Activated CD4-positive, alpha-beta memory T cell treated with anti-CD3 and anti-CD28 coated beads, Interleukin-2, amount 10 ng/mL, durations not matched to agents 7 days and 5 days (primary cell): ENCODE measurements around the gene KLK3. TPM values are rescaled to one million over a fixed set of nuclear protein-coding genes. Genes with fewer than 3 reads are reported as not detected.
"Not testable (repeated sequence)": the region's sequence is repeated elsewhere in the genome, so short reads cannot be mapped to it uniquely, and the experiment has no call there.

Experiments used
- CTCF ChIA-PET: fragments of 350-600 bp; sonication (Branson Sonifier 250); formaldehyde crosslinking; loops from one replicate; lab custom pipeline; 2021; ENCODE audit warnings: antibody characterized with exemption, inconsistent platforms; lab: Charles Lee
- POLR2A ChIA-PET: fragments of 350-600 bp; sonication (Branson Sonifier 250); formaldehyde crosslinking; loops from one replicate; lab custom pipeline; 2021; ENCODE audit warnings: antibody characterized with exemption; lab: Charles Lee
- DNase-seq: peaks from one replicate; pipeline ENCODE4 v3.0.0-alpha.2; 2020
- H3K27ac Mint-ChIP-seq: one replicate; pipeline ENCODE4 v1.8.0; 2021; ENCODE audit warnings: mild to moderate bottlenecking, mixed read lengths
- H3K27me3 Mint-ChIP-seq: one replicate; pipeline ENCODE4 v1.8.0; 2021; ENCODE audit warnings: mixed read lengths
- H3K36me3 Mint-ChIP-seq: one replicate; pipeline ENCODE4 v1.8.0; 2021; ENCODE audit warnings: low read depth, mixed read lengths
- H3K4me1 Mint-ChIP-seq: one replicate; pipeline ENCODE4 v1.8.0; 2021; ENCODE audit warnings: mixed read lengths
- H3K4me3 Mint-ChIP-seq: one replicate; pipeline ENCODE4 v1.8.0; 2021; ENCODE audit warnings: mild to moderate bottlenecking, mixed read lengths
- H3K9me3 Mint-ChIP-seq: one replicate; pipeline ENCODE4 v1.8.0; 2021; ENCODE audit warnings: mixed read lengths
- total RNA-seq, 2 experiments: library from RNA; stranded (reverse); gene quantifications; one replicate each; pipeline ENCODE4 v1.2.3, GENCODE V29; 2021

KLK3 gene
- total RNA-seq, 2 experiments from 2014 or later = not detected

- H3K9me3 Mint-ChIP-seq = no peaks in the 10 kb centered on the region
- no peaks in the 10 kb centered on the region for H3K4me1 Mint-ChIP-seq
- H3K4me3 Mint-ChIP-seq = no peak overlapping the region
- ChIA-PET CTCF (no interaction called here), POLR2A (no interaction called here)
- H3K27ac Mint-ChIP-seq = no peak overlapping the region
- H3K27me3 Mint-ChIP-seq = peaks cover 17% of the 10 kb centered on the region
- no peak for DNase-seq
- no peaks in the 10 kb centered on the region for H3K36me3 Mint-ChIP-seq
Observed at GRCh38 chr19:50878851-50879250, 24.1 kb downstream of the KLK3 start.

GRCh38 chr19:50880241-50880640, 25.5 kb downstream of the KLK3 start:
- no peaks in the 10 kb centered on the region for H3K4me1 Mint-ChIP-seq
- CTCF ChIA-PET = no interaction called here
- DNase-seq = no peak
- H3K36me3 Mint-ChIP-seq = no peaks in the 10 kb centered on the region
- H3K4me3 Mint-ChIP-seq = no peak overlapping the region
- peaks cover 20% of the 10 kb centered on the region for H3K27me3 Mint-ChIP-seq
- H3K9me3 Mint-ChIP-seq = no peaks in the 10 kb centered on the region
- POLR2A ChIA-PET = no interaction called here
- no peak overlapping the region for H3K27ac Mint-ChIP-seq

GRCh38 chr19:50882188-50882587, 27.5 kb downstream of the KLK3 start:
- no peak for DNase-seq
- no peaks in the 10 kb centered on the region for H3K9me3 Mint-ChIP-seq
- H3K36me3 Mint-ChIP-seq = no peaks in the 10 kb centered on the region
- H3K27me3 Mint-ChIP-seq = peaks cover 23% of the 10 kb centered on the region
- no peaks in the 10 kb centered on the region for H3K4me1 Mint-ChIP-seq
- no peak overlapping the region for H3K27ac Mint-ChIP-seq
- H3K4me3 Mint-ChIP-seq = no peak overlapping the region
- CTCF ChIA-PET = interaction anchor here (0.9 kb wide), 1 partner anchor 40 kb away, joined by 3 read pairs; no protein-coding TSS in a partner anchor
- POLR2A ChIA-PET = no interaction called here

- no peaks in the 10 kb centered on the region for H3K4me1 Mint-ChIP-seq
- ChIA-PET CTCF (no interaction called here), POLR2A (no interaction called here)
- peaks cover 5% of the 10 kb centered on the region for H3K9me3 Mint-ChIP-seq
- H3K4me3 Mint-ChIP-seq = no peak overlapping the region
- DNase-seq = no peak
- no peaks in the 10 kb centered on the region for H3K36me3 Mint-ChIP-seq
- no peak overlapping the region for H3K27ac Mint-ChIP-seq
- peaks cover 8% of the 10 kb centered on the region for H3K27me3 Mint-ChIP-seq
Observed at GRCh38 chr19:50889638-50890037, 34.9 kb downstream of the KLK3 start.

GRCh38 chr19:50890422-50891252, 35.9 kb downstream of the KLK3 start:
- Mint-ChIP-seq H3K9me3 (peaks cover 12% of the 10 kb centered on the region), H3K4me3 (no peak overlapping the region), H3K4me1 (no peaks in the 10 kb centered on the region), H3K27ac (no peak overlapping the region), H3K36me3 (no peaks in the 10 kb centered on the region), H3K27me3 (peaks cover 4% of the 10 kb centered on the region)
- ChIA-PET POLR2A (interaction anchor here (0.6 kb wide), 1 partner anchor 121 kb away, joined by 3 read pairs; the partner anchor contains the start of gene GPR32), CTCF (no interaction called here)
- DNase-seq = no peak

GRCh38 chr19:50891253-50891625, 36.5 kb downstream of the KLK3 start:
- H3K9me3 Mint-ChIP-seq = peaks cover 12% of the 10 kb centered on the region
- POLR2A ChIA-PET = interaction anchor here (0.6 kb wide), 1 partner anchor 121 kb away, joined by 3 read pairs; the partner anchor contains the start of gene GPR32
- H3K27me3 Mint-ChIP-seq = peaks cover 4% of the 10 kb centered on the region
- CTCF ChIA-PET = no interaction called here
- no peak overlapping the region for H3K27ac Mint-ChIP-seq
- H3K36me3 Mint-ChIP-seq = no peaks in the 10 kb centered on the region
- H3K4me1 Mint-ChIP-seq = no peaks in the 10 kb centered on the region
- no peak for DNase-seq
- H3K4me3 Mint-ChIP-seq = no peak overlapping the region

GRCh38 chr19:50893047-50893736, 38.5 kb downstream of the KLK3 start:
- Mint-ChIP-seq H3K36me3 (no peaks in the 10 kb centered on the region), H3K27ac (no peak overlapping the region), H3K9me3 (peaks cover 12% of the 10 kb centered on the region), H3K4me1 (no peaks in the 10 kb centered on the region), H3K27me3 (peaks cover 6% of the 10 kb centered on the region), H3K4me3 (no peak overlapping the region)
- CTCF ChIA-PET = interaction anchor here (1.5 kb wide), 1 partner anchor 337 kb away, joined by 3 read pairs; no protein-coding TSS in a partner anchor
- DNase-seq = no peak
- POLR2A ChIA-PET = no interaction called here

- H3K27ac Mint-ChIP-seq = no peak overlapping the region
- H3K4me1 Mint-ChIP-seq = no peaks in the 10 kb centered on the region
- H3K4me3 Mint-ChIP-seq = no peak overlapping the region
- no peak for DNase-seq
- no peaks in the 10 kb centered on the region for H3K36me3 Mint-ChIP-seq
- H3K9me3 Mint-ChIP-seq = peaks cover 12% of the 10 kb centered on the region
- peaks cover 7% of the 10 kb centered on the region for H3K27me3 Mint-ChIP-seq
- CTCF ChIA-PET = no interaction called here
- POLR2A ChIA-PET = no interaction called here
Observed at GRCh38 chr19:50894478-50895356, 40.0 kb downstream of the KLK3 start.

GRCh38 chr19:50896089-50896590, 41.4 kb downstream of the KLK3 start:
- H3K4me3 Mint-ChIP-seq, CTCF ChIA-PET, H3K27ac Mint-ChIP-seq, H3K36me3 Mint-ChIP-seq, H3K27me3 Mint-ChIP-seq, H3K4me1 Mint-ChIP-seq, DNase-seq, POLR2A ChIA-PET: not testable (repeated sequence)
- peaks cover 12% of the 10 kb centered on the region for H3K9me3 Mint-ChIP-seq

GRCh38 chr19:50896591-50897190, 42.0 kb downstream of the KLK3 start:
- Mint-ChIP-seq H3K27ac (no peak overlapping the region), H3K27me3 (peaks cover 7% of the 10 kb centered on the region), H3K9me3 (peaks cover 12% of the 10 kb centered on the region), H3K36me3 (no peaks in the 10 kb centered on the region), H3K4me3 (no peak overlapping the region), H3K4me1 (no peaks in the 10 kb centered on the region)
- peak; percentile 28 for DNase-seq
- CTCF ChIA-PET = no interaction called here
- POLR2A ChIA-PET = no interaction called here

GRCh38 chr19:50897191-50897607, 42.5 kb downstream of the KLK3 start:
- Mint-ChIP-seq H3K36me3 (no peaks in the 10 kb centered on the region), H3K27me3 (peaks cover 7% of the 10 kb centered on the region), H3K27ac (no peak overlapping the region), H3K4me1 (no peaks in the 10 kb centered on the region), H3K4me3 (no peak overlapping the region), H3K9me3 (peaks cover 12% of the 10 kb centered on the region)
- CTCF ChIA-PET = interaction anchor here (2.4 kb wide), 1 partner anchor 25 kb away, joined by 10 read pairs; no protein-coding TSS in a partner anchor
- POLR2A ChIA-PET = no interaction called here
- DNase-seq = no peak

- H3K36me3 Mint-ChIP-seq = no peaks in the 10 kb centered on the region
- H3K27ac Mint-ChIP-seq = no peak overlapping the region
- H3K4me3 Mint-ChIP-seq = no peak overlapping the region
- peaks cover 7% of the 10 kb centered on the region for H3K27me3 Mint-ChIP-seq
- H3K4me1 Mint-ChIP-seq = no peaks in the 10 kb centered on the region
- ChIA-PET CTCF (interaction anchor here (2.4 kb wide), 1 partner anchor 24 kb away, joined by 10 read pairs; no protein-coding TSS in a partner anchor), POLR2A (no interaction called here)
- H3K9me3 Mint-ChIP-seq = peaks cover 12% of the 10 kb centered on the region
- no peak for DNase-seq
Observed at GRCh38 chr19:50897612-50898011, 42.9 kb downstream of the KLK3 start.
